ENCODE data around the gene DENND1B.

DNA sequence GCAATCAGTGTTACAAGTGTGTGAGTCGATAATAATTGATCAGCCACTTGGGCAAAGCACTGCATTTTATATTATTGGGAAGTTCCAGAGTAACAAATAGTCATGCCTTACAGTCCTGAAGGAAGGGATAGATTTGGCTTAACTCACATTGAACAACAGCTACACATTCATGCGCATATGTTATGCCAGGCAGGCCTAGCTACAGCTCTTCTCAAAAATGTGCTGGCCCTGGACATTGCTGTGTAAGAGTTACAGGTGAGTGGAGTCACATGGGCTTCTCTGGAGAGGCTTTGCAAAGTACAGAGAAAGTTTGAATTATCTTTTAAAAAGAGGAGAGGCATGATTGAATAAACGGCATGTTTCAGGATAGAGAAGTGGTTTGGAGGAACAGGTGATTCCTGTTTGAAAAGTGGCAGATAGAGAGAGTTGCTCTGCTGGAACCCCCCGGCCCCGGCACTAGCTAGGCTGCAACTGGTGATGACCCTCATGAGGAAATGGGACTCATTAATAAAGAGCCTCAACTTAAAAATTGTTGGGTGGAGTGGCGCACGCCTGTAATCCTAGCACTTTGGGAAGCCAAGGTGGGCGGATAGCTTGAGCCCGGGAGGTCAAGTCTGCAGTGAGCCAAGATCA lies 306.6 kb downstream of the DENND1B start:
- no peak for TF ChIP-seq POLR2A (IDR thresholded peaks at IDR 0.05; ENCODE audit: low read depth, low read length)
- no peak for TF ChIP-seq TAF1 (IDR thresholded peaks at IDR 0.05; ENCODE audit: low read depth, low read length)
- no peak for TF ChIP-seq POU2F2 (IDR thresholded peaks at IDR 0.05; ENCODE audit: low read depth, low read length)

All from GM12891 (cell line).